Cardiac fibroblast (primary cell): ENCODE results near the gene DPYSL5.

Experiments
- DNase-seq, 2 donors: peaks; one replicate each; pipeline versions ENCODE4 v3.0.0 to v3.0.0-alpha.2; 2010; ENCODE audit warnings: low read depth in 2 of 2
- H3K4me3 ChIP-seq, 2 donors: replicated peaks in 1 of 2; 1 replicate in 1 of 2; 2 replicates in 1 of 2; pipeline ENCODE4 v1.5.1; 2011; ENCODE audit warnings: low read depth in 2 of 2, low read length in 2 of 2, mild to moderate bottlenecking in 2 of 2, moderate library complexity in 1 of 2
- TF ChIP-seq, protein P1 (sequence below): IDR thresholded peaks from one replicate; pipeline ENCODE4 v1.5.1; 2011; ENCODE audit warnings: low read depth, mild to moderate bottlenecking, low read length, inconsistent platforms

DPYSL5 gene

DNA sequence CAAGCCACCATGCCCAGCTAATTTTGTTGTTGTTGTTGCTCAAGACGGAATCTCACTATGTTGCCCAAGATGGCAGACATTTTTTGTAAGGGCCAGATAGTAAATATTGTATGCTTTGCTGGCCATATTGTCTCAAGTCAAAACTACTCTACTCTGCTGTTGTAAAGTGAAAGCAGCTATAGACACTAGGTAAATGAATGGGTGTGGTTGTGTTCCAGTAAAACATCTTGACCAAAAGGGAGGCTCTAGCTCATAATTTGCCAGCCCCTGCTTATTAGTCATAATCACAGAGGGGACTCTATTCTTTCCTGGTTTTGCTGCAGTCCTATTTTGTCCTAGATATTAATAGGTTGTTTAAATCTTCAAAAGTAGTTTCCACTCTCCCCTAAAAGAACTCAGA, 147.1 kb downstream of the DPYSL5 start:
- DNase-seq = no peak
- TF ChIP-seq, protein P1, sequence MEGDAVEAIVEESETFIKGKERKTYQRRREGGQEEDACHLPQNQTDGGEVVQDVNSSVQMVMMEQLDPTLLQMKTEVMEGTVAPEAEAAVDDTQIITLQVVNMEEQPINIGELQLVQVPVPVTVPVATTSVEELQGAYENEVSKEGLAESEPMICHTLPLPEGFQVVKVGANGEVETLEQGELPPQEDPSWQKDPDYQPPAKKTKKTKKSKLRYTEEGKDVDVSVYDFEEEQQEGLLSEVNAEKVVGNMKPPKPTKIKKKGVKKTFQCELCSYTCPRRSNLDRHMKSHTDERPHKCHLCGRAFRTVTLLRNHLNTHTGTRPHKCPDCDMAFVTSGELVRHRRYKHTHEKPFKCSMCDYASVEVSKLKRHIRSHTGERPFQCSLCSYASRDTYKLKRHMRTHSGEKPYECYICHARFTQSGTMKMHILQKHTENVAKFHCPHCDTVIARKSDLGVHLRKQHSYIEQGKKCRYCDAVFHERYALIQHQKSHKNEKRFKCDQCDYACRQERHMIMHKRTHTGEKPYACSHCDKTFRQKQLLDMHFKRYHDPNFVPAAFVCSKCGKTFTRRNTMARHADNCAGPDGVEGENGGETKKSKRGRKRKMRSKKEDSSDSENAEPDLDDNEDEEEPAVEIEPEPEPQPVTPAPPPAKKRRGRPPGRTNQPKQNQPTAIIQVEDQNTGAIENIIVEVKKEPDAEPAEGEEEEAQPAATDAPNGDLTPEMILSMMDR = no peak
- no peak overlapping the region for H3K4me3 ChIP-seq

DNA sequence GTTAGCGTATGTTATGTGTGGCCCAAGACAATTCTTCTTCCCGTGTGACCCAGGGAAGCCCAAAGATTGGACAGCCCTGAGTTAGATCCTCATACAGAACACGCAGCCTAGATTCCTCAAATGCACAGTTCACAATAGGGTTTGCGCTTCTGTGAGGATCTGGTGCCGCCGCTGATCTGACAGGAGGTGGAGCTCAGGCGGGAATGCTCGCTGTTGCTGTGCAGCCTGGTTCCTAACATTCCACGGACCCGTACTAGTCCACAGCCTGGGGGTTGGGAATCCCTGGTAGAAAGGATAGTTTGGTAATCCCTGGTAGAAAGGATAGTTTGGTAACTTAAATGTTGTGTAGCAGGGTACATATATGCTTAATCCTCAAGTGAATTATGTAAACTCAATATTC, 149.5 kb downstream of the DPYSL5 start:
- TF ChIP-seq, protein P1 = no peak
- DNase-seq = no peak
- H3K4me3 ChIP-seq = no peak overlapping the region

DNA sequence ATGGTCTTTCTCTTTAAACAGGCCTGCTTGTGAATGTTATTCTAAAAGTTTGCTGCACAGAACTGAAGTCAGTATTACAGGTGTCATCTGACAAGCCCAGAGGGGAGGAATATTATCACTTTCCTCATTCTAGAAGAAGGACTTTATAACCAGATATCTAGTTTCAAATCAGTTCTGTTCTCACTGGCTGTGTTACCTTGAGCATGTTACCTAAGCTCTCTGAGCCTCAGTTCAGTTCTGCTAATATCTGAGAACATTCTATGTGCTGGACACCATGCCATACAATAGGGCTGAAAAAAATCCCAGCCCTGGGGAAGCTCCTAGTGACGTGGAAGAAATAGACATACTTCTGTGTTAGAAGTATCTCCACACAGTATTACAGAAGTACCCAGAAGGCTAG, 150.4 kb downstream of the DPYSL5 start:
- TF ChIP-seq, protein P1 = no peak
- no peak overlapping the region for H3K4me3 ChIP-seq

More for the DNA sequence above, 150.4 kb downstream of the DPYSL5 start:
- DNase-seq = no peak
